ENCODE results near the gene PICK1. TPM values are rescaled to one million over a fixed set of nuclear protein-coding genes. Genes with fewer than 3 reads are reported as not detected.

PICK1 gene
- total and polyA plus RNA-seq, 11 donors, result 18.8 to 41.5 (median 22.8) TPM

- intact Hi-C loops (cut with DNase I), result loop anchor here in 1 of 10 donors (10.0 kb wide), 1 partner anchor 54 kb away; the partner anchor contains the start of gene PICK1
- H3K27ac ChIP-seq, result no peak overlapping the region
- no peak overlapping the region for H3K4me3 ChIP-seq
- 93 to 95% (median 95%) methylated on average over 15 of the region's 15 CpGs for WGBS, 4 donors
- H3K27me3 ChIP-seq, result no peaks in the 10 kb centered on the region
- H3K36me3 ChIP-seq, result peaks cover 0 to 10% (median 0%) of the 10 kb centered on the region in 9 donors
- H3K4me1 ChIP-seq, result peaks cover 0 to 4% (median 0%) of the 10 kb centered on the region in 12 donors
- no peaks in the 10 kb centered on the region for H3K9me3 ChIP-seq
- no peak for ATAC-seq
- TF ChIP-seq CTCF (IDR thresholded peaks at IDR 0.05) (no peak), POLR2A (IDR thresholded peaks at IDR 0.05) (no peak)
- peak in 2 of 5 donors; percentile 19 to 41 for DNase-seq
Measured at GRCh38 chr22:38108561-38109319, 51.5 kb downstream of the PICK1 start.

- Histone ChIP-seq H3K27me3 (no peaks in the 10 kb centered on the region), H3K9me3 (no peaks in the 10 kb centered on the region), H3K36me3 (peaks cover 0 to 10% (median 0%) of the 10 kb centered on the region in 9 donors), H3K4me1 (peaks cover 0 to 8% (median 2%) of the 10 kb centered on the region in 12 donors), H3K4me3 (no peak overlapping the region), H3K27ac (no peak overlapping the region)
- WGBS, 4 donors, result 91 to 100% (median 93%) methylated on average over 7 to 22 of the region's 22 CpGs
- ATAC-seq, result no peak
- DNase-seq, result peak in 1 of 5 donors; percentile 44
- TF ChIP-seq POLR2A (IDR thresholded peaks at IDR 0.05) (no peak), CTCF (IDR thresholded peaks at IDR 0.05) (no peak)
- intact Hi-C loops (cut with DNase I), result loop anchor here in 6 of 10 donors (5.0 to 10.0 kb wide), 6 partner anchors 55 to 243 kb away; partner anchors contain the start of genes MAFF (in 2 of the 6) and PICK1 (in 1 of the 6)
Measured at GRCh38 chr22:38109371-38110001, 52.3 kb downstream of the PICK1 start.

GRCh38 chr22:38110008-38110862 is 53.0 kb downstream of the PICK1 start, which contains the start of gene BAIAP2L2:
TSS of gene BAIAP2L2 (minus strand) at chr22:38110684. CDS start at chr22:38110525, 159 bp downstream.
- 90 to 93% (median 91%) methylated on average over 17 to 19 of the region's 19 CpGs for WGBS, 4 donors

More at GRCh38 chr22:38110008-38110862, 53.0 kb downstream of the PICK1 start, which contains the start of gene BAIAP2L2:
- Histone ChIP-seq H3K27me3 (no peaks in the 10 kb centered on the region), H3K36me3 (peaks cover 0 to 10% (median 0%) of the 10 kb centered on the region in 9 donors), H3K4me3 (no peak within 1 kb of the TSS), H3K4me1 (peaks cover 0 to 12% (median 6%) of the 10 kb centered on the region in 12 donors), H3K27ac (no peak within 1 kb of the TSS), H3K9me3 (no peaks in the 10 kb centered on the region)
- TF ChIP-seq POLR2A (IDR thresholded peaks at IDR 0.05) (no peak), CTCF (IDR thresholded peaks at IDR 0.05) (no peak)
- ATAC-seq, result no peak
- intact Hi-C loops (cut with DNase I), result loop anchor here in 5 of 10 donors (5.0 to 10.0 kb wide), 5 partner anchors 95 to 242 kb away; partner anchors contain the start of gene MAFF (in 2 of the 5)
- DNase-seq, result peak in 1 of 5 donors; percentile 56
